Endothelial cell of umbilical vein (primary cell): ENCODE data around the gene PRSS56. TPM values are rescaled to one million over a fixed set of nuclear protein-coding genes. Genes with fewer than 3 reads are reported as not detected.
A peak's percentile ranks its signal among the peaks of the same experiment; 100 is the strongest.

ENCODE experiments used
- BruUV-seq: library from RNA; stranded (reverse); fragments of 400-500 nt; replicated peaks from 2 replicates; lab custom pipeline; 2021; lab: Mats Ljungman, UMichigan
- CTCF ChIA-PET: fragments of 300-600, 350-600 bp; sonication (Branson Sonifier 250); formaldehyde crosslinking; loops from one replicate; lab custom pipeline; 2021; ENCODE audit warnings: antibody characterized with exemption, inconsistent platforms; lab: Charles Lee
- POLR2A ChIA-PET: fragments of 300-600, 350-600 bp; sonication (Branson Sonifier 250); formaldehyde crosslinking; loops from one replicate; lab custom pipeline; 2021; ENCODE audit warnings: antibody characterized with exemption, inconsistent platforms; lab: Charles Lee
- DNase-seq: peaks from one replicate; pipeline ENCODE4 v3.0.0-alpha.2; 2011; ENCODE audit warnings: low read depth, low spot score
- FAIRE-seq: peaks from 2 replicates; lab custom pipeline; 2011; peaks lifted over from hg19 to GRCh38; lab: Jason Lieb, UNC
- H2AFZ ChIP-seq: 2 replicates; pipeline ENCODE4 v1.6.0; 2012; ENCODE audit warnings: low read depth, low read length, control low read depth, inconsistent platforms
- H3K27ac ChIP-seq: 2 replicates; pipeline ENCODE4 v1.5.1; 2011; ENCODE audit warnings: low read depth, mild to moderate bottlenecking, control low read depth, low read length, moderate library complexity; ENCODE audit not compliant: insufficient read depth
- H3K27me3 ChIP-seq, 2 experiments: 2 replicates each; pipeline versions ENCODE4 v1.6.0 to v1.6.1; 2011; ENCODE audit warnings: low read length in 2 of 2, mixed read lengths in 1 of 2; ENCODE audit not compliant: control insufficient read depth in 2 of 2, insufficient read depth in 2 of 2
- H3K36me3 ChIP-seq, 2 experiments: 2 replicates in 1 of 2; 3 replicates in 1 of 2; pipeline ENCODE4 v1.5.1; 2011; ENCODE audit warnings: low read length in 2 of 2, mild to moderate bottlenecking in 1 of 2, moderate library complexity in 1 of 2; ENCODE audit not compliant: control insufficient read depth in 2 of 2, insufficient read depth in 2 of 2; ENCODE audit errors: extremely low read depth in 1 of 2
- H3K4me1 ChIP-seq: 3 replicates; pipeline ENCODE4 v1.5.1; 2011; ENCODE audit warnings: mild to moderate bottlenecking, low read length; ENCODE audit not compliant: control insufficient read depth, insufficient read depth; ENCODE audit errors: extremely low read depth
- H3K4me2 ChIP-seq: 2 replicates; pipeline ENCODE4 v1.6.1; 2011; ENCODE audit warnings: low read length, control low read depth, mixed read lengths; ENCODE audit not compliant: insufficient read depth
- H3K4me3 ChIP-seq, 3 experiments: fragments of 200-600 bp in 1 of 3; sonication (generic), shearing (Covaris generic) in 1 of 3; replicated peaks in 1 of 3; 2 replicates each; pipeline ENCODE4 v1.5.1; 2011 to 2016; ENCODE audit warnings: control low read depth in 3 of 3, low read length in 3 of 3, mild to moderate bottlenecking in 2 of 3, inconsistent platforms in 1 of 3, low read depth in 1 of 3, moderate library complexity in 1 of 3; ENCODE audit not compliant: insufficient read depth in 1 of 3
- H3K79me2 ChIP-seq: 2 replicates; pipeline ENCODE4 v1.6.0; 2012; ENCODE audit warnings: low read length, inconsistent platforms; ENCODE audit not compliant: control insufficient read depth, insufficient read depth
- H3K9ac ChIP-seq: replicated peaks from 2 replicates; pipeline ENCODE3; 2011; ENCODE audit warnings: low read length, control low read depth; ENCODE audit not compliant: insufficient read depth; ENCODE audit errors: extremely low read depth
- H3K9me1 ChIP-seq: replicated peaks from 3 replicates; pipeline ENCODE4 v1.6.0; 2011; ENCODE audit warnings: mild to moderate bottlenecking, low read length; ENCODE audit not compliant: control insufficient read depth, insufficient read depth; ENCODE audit errors: extremely low read depth
- H3K9me3 ChIP-seq: replicated peaks from 2 replicates; pipeline ENCODE4 v1.5.1; 2012; ENCODE audit warnings: low read length, inconsistent platforms; ENCODE audit not compliant: control insufficient read depth, insufficient read depth
- H4K20me1 ChIP-seq: replicated peaks from 2 replicates; pipeline ENCODE3; 2011; ENCODE audit warnings: mild to moderate bottlenecking, low read length; ENCODE audit not compliant: control insufficient read depth, insufficient read depth; ENCODE audit errors: extremely low read depth
- EZH2 ChIP-seq: IDR thresholded peaks from 2 replicates; pipeline ENCODE4 v1.6.1; 2012; ENCODE audit warnings: borderline replicate concordance, low read depth, mild to moderate bottlenecking, moderate library complexity, low read length, inconsistent platforms; ENCODE audit not compliant: severe bottlenecking
- FOS ChIP-seq: IDR thresholded peaks from 2 replicates; pipeline ENCODE4 v1.6.1; 2011; ENCODE audit warnings: mild to moderate bottlenecking, low read length, moderate library complexity, borderline replicate concordance; ENCODE audit not compliant: insufficient read depth
- GATA2 ChIP-seq: IDR thresholded peaks from 2 replicates; pipeline ENCODE4 v1.7.0; 2011; ENCODE audit warnings: low read depth, mild to moderate bottlenecking, moderate library complexity, mixed read lengths, low read length; ENCODE audit not compliant: insufficient read length, insufficient read depth
- JUN ChIP-seq: IDR thresholded peaks from 2 replicates; pipeline ENCODE4 v1.6.1; 2011; ENCODE audit warnings: borderline replicate concordance, low read depth; ENCODE audit not compliant: insufficient read length, insufficient read depth
- POLR2A ChIP-seq: IDR thresholded peaks from 2 replicates; pipeline ENCODE4 v1.6.1; 2012; ENCODE audit warnings: low read depth, mild to moderate bottlenecking, control low read depth, low read length
- POLR2AphosphoS5 ChIP-seq: IDR thresholded peaks from 2 replicates; pipeline ENCODE4 v1.6.1; 2012; ENCODE audit warnings: low read depth, mild to moderate bottlenecking, control low read depth, low read length, moderate library complexity; ENCODE audit not compliant: insufficient read depth
- dilution Hi-C: fragments of 300-500 bp; cut with MboI; formaldehyde crosslinking; loops from one replicate; pipeline ENCODE4 v1.15.0; 2019; ENCODE audit warnings: low sequenced_read_pairs; ENCODE audit not compliant: extremely low pct_ligation_motif_present
- intact Hi-C: fragments of 100-400 bp; cut with micrococcal nuclease; formaldehyde crosslinking; loops from one replicate; pipeline ENCODE4 v1.10.0; 2022
- polyA plus RNA-seq, 4 experiments: library from polyadenylated mRNA; depleted of rRNA in 3 of 4; stranded (reverse) in 3 of 4; unstranded in 1 of 4; fragments of >200 nt; gene quantifications; 2 replicates each; pipeline versions ENCODE4 v1.2.1 to v1.2.3, GENCODE V29; 2011 to 2012; ENCODE audit warnings: missing spikeins in 1 of 4
- total RNA-seq: library from RNA; stranded (reverse); gene quantifications from 2 replicates; pipeline ENCODE4 v1.2.3, GENCODE V29; 2021
- TF ChIP-seq, protein P1 (sequence below), 2 donors: IDR thresholded peaks; 1 replicate in 1 of 2; 2 replicates in 1 of 2; pipeline ENCODE4 v1.5.1; 2011; ENCODE audit warnings: low read length in 2 of 2, mild to moderate bottlenecking in 2 of 2, moderate library complexity in 2 of 2, control low read depth in 1 of 2, inconsistent platforms in 1 of 2, low read depth in 1 of 2; ENCODE audit not compliant: insufficient read depth in 1 of 2; ENCODE audit errors: extremely low read depth in 1 of 2
- TF ChIP-seq, protein P2 (sequence below): IDR thresholded peaks from 2 replicates; pipeline ENCODE4 v1.6.1; 2011; ENCODE audit not compliant: insufficient read depth, insufficient read length

The PRSS56 gene
- total and polyA plus RNA-seq, 2 donors (not counting 3 experiments of a cell fraction or from before 2014, with no cell fraction given): not detected

DNA sequence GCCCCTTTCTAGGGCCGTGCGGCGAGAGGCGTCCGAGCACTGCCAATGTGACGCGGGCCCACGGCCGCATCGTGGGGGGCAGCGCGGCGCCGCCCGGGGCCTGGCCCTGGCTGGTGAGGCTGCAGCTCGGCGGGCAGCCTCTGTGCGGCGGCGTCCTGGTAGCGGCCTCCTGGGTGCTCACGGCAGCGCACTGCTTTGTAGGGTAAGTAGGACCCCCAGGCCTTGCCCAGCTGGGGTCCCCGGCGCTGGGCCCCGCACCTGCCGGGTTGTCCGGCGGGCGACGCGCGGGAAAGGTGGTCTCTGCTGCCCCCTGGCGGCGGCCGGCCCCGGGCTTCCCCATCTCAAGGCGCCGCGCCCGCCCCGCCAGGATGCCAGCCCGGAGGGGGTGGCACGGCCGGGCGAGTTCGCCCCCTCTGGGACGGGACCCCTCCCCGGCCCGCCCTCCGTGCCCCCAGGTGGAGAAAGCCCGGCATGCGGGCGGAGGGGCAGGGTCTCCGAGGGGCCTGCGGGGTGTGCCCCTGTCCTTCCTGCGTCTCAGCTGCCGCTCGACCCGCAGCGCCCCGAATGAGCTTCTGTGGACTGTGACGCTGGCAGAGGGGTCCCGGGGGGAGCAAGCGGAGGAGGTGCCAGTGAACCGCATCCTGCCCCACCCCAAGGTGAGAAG is 1.9 kb downstream of the PRSS56 start:
- Histone ChIP-seq H3K36me3 (no peaks in the 10 kb centered on the region), H3K27ac (no peak overlapping the region), H3K27me3 (peaks cover 21 to 31% of the 10 kb centered on the region in 2 experiments), H4K20me1 (no peaks in the 10 kb centered on the region), H3K4me2 (no peak overlapping the region), H3K9me3 (no peaks in the 10 kb centered on the region), H3K9me1 (no peaks in the 10 kb centered on the region), H3K79me2 (no peaks in the 10 kb centered on the region), H3K4me1 (no peaks in the 10 kb centered on the region), H2AFZ (no peak overlapping the region), H3K9ac (no peak overlapping the region), H3K4me3 (no peak overlapping the region)
- no TSS peak for BruUV-seq
- dilution Hi-C loops (no loop called here), intact Hi-C loops (loop anchor here (5.0 kb wide), 1 partner anchor 615 kb away; no protein-coding TSS in a partner anchor)
- peak; percentile 10 for DNase-seq
- ChIA-PET CTCF (interaction anchor here (1.3 to 4.6 kb wide), 5 partner anchors 10 to 75 kb away, joined by 3 to 44 read pairs (median 6); partner anchors contain the start of genes EIF4E2 and TIGD1), POLR2A (no interaction called here)
- TF ChIP-seq GATA2 (no peak), FOS (no peak), JUN (no peak), POLR2AphosphoS5 (no peak), EZH2 (no peak), POLR2A (no peak)
- TF ChIP-seq, protein P1, sequence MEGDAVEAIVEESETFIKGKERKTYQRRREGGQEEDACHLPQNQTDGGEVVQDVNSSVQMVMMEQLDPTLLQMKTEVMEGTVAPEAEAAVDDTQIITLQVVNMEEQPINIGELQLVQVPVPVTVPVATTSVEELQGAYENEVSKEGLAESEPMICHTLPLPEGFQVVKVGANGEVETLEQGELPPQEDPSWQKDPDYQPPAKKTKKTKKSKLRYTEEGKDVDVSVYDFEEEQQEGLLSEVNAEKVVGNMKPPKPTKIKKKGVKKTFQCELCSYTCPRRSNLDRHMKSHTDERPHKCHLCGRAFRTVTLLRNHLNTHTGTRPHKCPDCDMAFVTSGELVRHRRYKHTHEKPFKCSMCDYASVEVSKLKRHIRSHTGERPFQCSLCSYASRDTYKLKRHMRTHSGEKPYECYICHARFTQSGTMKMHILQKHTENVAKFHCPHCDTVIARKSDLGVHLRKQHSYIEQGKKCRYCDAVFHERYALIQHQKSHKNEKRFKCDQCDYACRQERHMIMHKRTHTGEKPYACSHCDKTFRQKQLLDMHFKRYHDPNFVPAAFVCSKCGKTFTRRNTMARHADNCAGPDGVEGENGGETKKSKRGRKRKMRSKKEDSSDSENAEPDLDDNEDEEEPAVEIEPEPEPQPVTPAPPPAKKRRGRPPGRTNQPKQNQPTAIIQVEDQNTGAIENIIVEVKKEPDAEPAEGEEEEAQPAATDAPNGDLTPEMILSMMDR (IDR thresholded peaks at IDR 0.05; ENCODE audit: extremely low read depth in 1 of 2, insufficient read depth in 1 of 2, low read depth in 1 of 2, low read length in 2 of 2): peak; percentile 63 to 76
- TF ChIP-seq, protein P2, sequence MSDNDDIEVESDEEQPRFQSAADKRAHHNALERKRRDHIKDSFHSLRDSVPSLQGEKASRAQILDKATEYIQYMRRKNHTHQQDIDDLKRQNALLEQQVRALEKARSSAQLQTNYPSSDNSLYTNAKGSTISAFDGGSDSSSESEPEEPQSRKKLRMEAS: no peak
- no peak for FAIRE-seq
